ENCODE results near the gene TBC1D32. TPM values are rescaled to one million over a fixed set of nuclear protein-coding genes. Genes with fewer than 3 reads are reported as not detected.
"Not testable (repeated sequence)": the region's sequence is repeated elsewhere in the genome, so short reads cannot be mapped to it uniquely, and the experiment has no call there.

The TBC1D32 gene
- polyA plus RNA-seq, 3 donors, result 10.1 to 15.9 (median 15.1) TPM

GRCh38 chr6:121237859-121238258 is 96.4 kb downstream of the TBC1D32 start:
- DNase-seq, result no peak

DNA sequence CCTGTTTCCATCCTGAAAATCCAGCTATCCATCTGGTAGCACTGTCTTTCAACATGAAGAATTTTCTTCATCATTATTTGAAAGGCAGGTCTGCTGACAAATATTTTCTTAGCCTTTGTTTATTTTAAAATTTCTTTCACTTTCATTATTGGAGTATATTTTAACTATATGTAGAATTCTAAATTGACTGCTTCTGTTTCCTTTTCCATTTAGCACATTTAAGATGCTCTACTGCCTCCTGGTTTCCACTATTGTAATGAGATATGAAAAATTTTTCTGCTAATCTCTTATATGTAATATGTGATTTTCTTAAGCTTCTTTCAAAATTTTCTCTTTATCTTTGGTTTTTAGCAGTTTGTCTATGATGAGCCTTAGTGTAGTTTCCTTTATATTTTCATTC is 97.3 kb downstream of the TBC1D32 start:
- DNase-seq, result no peak

GRCh38 chr6:121235386-121235785 is 98.9 kb downstream of the TBC1D32 start:
- no peak for DNase-seq

GRCh38 chr6:121223930-121224329 is 110.3 kb downstream of the TBC1D32 start:
- DNase-seq, result no peak

- DNase-seq, result no peak
Observed at GRCh38 chr6:121223212-121223611, 111.1 kb downstream of the TBC1D32 start.

DNA sequence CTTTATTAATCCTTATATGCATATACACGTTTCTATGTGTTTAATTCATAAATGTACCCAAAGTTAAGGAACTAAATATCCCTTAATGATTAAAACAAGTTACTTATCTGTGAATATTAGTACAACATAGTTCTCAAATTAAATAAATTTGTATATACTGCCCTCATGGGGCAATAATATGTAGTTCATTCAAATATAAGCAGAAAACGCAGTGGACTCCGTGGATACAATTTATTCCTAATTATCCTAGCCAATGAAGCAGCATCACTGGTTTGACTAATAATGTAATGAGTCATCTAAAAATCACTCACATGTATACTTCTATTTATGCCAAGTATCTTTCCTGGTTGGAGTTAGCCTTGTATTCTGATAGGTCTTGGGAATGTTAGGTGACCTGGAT is 111.6 kb downstream of the TBC1D32 start:
- DNase-seq, result peak; percentile 11

- no peak for DNase-seq
Observed at GRCh38 chr6:121216928-121217327, 117.4 kb downstream of the TBC1D32 start.

GRCh38 chr6:121213341-121213740 is 120.9 kb downstream of the TBC1D32 start:
- not testable (repeated sequence) for DNase-seq

- no peak for DNase-seq
Observed at GRCh38 chr6:121210943-121211342, 123.3 kb downstream of the TBC1D32 start.

DNA sequence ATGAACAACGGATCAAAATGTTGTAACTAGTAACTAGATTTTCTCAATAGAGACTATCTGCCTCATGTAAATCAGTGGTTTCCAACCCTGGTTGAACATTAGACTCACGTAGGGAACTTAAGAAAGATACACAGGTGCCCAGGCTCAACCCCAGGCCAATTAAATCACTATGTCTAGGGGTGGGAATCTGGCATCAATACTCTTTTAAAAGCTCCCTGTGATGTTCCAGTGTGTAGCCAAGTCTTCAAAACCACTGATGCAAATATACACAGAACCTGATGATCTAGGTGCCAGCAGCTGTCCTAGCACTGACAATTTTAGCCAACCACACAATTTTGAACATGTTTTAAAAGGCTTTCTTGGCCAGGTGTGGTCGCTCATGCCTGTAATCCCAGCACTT is 128.7 kb downstream of the TBC1D32 start:
- DNase-seq, result no peak

DNA sequence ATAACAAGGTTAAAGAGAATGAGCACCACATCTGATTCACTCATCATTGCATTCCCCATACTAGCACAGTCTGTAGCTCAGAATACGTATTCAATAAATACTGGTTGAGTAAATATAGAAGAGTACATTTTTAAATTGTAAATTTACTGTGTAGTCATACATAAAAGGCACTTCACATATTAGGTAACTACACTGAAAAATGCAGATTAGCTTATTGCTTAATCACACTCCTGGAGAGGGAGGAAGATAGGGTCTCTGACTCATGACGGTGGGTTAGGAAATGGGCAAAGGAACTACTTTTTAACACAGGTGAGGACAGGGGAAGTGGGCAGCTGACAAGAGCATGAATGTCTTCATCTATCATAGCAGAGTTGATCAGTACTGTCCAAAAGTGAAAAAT is 133.2 kb downstream of the TBC1D32 start:
- DNase-seq, result no peak

- not testable (repeated sequence) for DNase-seq
Observed at GRCh38 chr6:121196042-121196441, 138.2 kb downstream of the TBC1D32 start.

DNA sequence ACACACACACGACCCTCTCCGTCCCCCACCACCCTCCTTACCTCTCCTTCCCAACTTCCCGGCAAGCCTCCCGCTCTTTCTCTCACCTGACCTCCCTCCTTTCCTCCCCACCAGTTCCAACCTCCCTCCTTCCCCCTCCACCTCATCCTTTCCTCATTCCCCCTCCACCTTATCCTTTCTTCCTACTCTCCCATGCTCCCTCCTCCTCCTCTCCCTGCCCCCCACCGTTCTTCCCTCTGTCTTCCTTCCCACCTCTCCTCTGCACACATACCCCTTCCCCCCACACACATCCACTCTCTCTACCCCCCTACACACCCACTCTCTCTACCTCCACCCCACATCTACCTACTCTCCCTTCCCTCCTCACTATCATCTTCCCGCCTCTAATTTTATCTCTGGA is 144.2 kb downstream of the TBC1D32 start:
- no peak for DNase-seq

GRCh38 chr6:121188356-121188755 is 145.9 kb downstream of the TBC1D32 start:
- DNase-seq, result no peak

GRCh38 chr6:121187833-121188200 is 146.5 kb downstream of the TBC1D32 start:
- no peak for DNase-seq

- no peak for DNase-seq
Observed at GRCh38 chr6:121187200-121187832, 147.0 kb downstream of the TBC1D32 start.

DNA sequence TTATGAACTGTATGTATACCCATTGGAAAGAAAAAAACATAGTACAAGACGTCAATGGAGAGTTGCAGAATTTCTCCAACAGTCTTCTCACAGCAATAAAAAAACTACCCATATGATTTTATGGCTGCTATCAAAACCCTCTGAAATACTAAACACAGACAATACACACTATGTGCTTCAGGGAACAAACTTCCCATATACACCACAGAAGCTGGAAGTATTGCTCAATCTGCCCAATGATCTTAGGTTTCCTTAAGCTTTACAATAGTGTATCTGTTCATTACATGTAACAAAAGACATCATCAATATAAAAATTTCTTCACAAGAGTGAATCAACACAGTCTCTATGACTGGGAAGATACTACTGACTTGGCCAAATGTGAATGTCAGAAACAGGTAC is 150.5 kb downstream of the TBC1D32 start:
- no peak for DNase-seq

DNA sequence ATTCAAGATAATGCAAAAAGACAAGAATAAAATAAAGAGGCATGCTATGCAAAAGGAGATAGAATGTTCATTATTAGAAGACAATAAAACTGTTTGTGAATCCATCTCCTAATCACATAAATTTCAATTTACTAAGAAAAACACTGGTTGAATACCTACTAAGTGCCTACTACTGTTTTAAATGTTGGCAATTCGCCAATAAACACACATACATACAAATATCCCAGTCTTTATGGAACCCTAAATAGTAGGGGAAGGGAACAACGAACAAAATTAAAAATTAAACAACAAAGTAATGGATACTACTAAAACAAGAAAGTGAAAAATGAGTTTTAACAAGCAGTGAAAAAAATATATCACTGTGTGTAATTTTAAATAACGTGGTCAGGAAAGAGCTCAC is 158.5 kb downstream of the TBC1D32 start:
- DNase-seq, result no peak

- not testable (repeated sequence) for DNase-seq
Observed at GRCh38 chr6:121172451-121172850, 161.8 kb downstream of the TBC1D32 start.

DNA sequence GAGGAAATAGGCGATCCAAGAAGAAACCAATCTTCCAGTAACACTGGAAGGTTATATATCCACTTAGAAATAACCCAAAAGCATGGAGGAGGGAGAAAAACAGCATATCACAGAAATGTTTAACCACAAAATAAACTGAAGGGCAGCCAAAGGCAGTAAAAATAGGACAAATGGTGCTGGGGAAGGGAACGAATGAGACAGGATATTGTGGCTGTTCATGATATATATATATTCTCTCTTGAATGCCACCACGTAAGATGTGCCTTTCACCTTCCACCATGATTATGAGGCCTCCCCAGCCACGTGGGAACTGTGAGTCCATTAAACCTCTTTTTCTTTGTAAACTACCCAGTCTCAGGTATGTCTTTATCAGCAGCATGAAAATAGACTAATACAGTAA is 162.4 kb downstream of the TBC1D32 start:
- no peak for DNase-seq

- DNase-seq, result no peak
Observed at GRCh38 chr6:121161886-121162285, 172.4 kb downstream of the TBC1D32 start.

- no peak for DNase-seq
Observed at GRCh38 chr6:121160276-121160675, 174.0 kb downstream of the TBC1D32 start.

- no peak for DNase-seq
Observed at GRCh38 chr6:121158891-121159290, 175.4 kb downstream of the TBC1D32 start.

DNA sequence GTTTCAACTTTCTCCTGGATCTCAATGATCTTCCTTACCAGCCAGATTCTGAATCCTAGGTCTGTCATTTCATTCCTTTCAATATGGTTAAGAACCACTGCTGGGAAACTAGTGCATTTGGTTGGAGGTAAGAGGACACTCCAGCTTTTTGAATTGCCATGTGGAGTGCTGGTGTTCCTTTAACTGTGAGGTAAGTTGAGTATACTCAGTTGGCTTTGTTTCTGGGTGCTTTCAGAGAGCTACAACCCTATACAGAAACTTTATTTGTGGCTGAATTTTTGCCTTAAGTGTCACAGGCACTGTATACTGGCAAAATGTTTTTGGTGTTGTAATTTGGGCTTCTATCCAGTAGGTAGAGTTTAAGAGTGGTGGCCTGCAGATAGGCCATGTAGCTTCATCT is 175.8 kb downstream of the TBC1D32 start:
- no peak for DNase-seq

DNA sequence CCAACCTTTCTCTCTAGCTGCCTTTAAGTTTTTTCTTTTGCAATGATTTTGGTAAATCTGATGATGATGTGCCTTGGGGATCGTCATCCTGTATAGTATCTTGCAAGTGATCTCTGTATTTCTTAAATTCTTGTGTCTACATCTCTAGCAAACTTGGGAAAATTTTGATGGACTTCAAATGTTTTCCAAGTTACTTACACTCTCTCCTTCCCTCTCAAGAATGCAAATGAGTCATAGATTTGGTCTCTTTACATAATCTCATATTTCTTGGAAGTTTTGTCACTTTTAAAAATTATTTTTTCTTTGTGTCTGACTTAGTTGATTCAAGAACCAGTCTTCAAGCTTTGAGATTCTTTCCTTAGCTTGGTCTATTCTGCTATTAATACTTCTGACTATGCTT is 176.4 kb downstream of the TBC1D32 start:
- DNase-seq, result no peak
